ENCODE data around the gene CLASP1.
"Not testable (repeated sequence)": the region's sequence is repeated elsewhere in the genome, so short reads cannot be mapped to it uniquely, and the experiment has no call there.

The CLASP1 gene

DNA sequence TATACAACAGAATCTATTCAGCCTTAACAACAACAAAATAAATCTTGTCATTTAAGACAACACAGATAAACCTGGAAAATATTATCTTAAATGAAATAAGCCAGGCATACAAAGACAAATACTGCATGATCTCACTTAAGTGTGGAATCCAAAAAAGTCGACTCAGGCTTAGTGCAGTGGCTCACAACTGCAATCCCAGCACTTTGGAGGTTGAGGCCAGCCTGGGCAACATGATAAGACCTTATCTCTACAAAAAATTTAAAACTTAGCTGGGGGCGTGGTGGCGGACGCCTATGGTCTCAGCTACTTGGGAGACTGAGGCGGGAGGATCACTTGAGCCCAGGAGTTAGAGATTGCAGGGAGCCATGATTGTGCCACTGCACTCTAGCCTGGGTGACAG lies 193.8 kb downstream of the CLASP1 start:
- no peak overlapping the region for H3K27ac ChIP-seq
- H3K4me3 ChIP-seq, result no peak overlapping the region
- TF ChIP-seq, protein P1, sequence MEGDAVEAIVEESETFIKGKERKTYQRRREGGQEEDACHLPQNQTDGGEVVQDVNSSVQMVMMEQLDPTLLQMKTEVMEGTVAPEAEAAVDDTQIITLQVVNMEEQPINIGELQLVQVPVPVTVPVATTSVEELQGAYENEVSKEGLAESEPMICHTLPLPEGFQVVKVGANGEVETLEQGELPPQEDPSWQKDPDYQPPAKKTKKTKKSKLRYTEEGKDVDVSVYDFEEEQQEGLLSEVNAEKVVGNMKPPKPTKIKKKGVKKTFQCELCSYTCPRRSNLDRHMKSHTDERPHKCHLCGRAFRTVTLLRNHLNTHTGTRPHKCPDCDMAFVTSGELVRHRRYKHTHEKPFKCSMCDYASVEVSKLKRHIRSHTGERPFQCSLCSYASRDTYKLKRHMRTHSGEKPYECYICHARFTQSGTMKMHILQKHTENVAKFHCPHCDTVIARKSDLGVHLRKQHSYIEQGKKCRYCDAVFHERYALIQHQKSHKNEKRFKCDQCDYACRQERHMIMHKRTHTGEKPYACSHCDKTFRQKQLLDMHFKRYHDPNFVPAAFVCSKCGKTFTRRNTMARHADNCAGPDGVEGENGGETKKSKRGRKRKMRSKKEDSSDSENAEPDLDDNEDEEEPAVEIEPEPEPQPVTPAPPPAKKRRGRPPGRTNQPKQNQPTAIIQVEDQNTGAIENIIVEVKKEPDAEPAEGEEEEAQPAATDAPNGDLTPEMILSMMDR (IDR thresholded peaks at IDR 0.05), result no peak
- DNase-seq (ENCODE audit: low spot score), result no peak

DNA sequence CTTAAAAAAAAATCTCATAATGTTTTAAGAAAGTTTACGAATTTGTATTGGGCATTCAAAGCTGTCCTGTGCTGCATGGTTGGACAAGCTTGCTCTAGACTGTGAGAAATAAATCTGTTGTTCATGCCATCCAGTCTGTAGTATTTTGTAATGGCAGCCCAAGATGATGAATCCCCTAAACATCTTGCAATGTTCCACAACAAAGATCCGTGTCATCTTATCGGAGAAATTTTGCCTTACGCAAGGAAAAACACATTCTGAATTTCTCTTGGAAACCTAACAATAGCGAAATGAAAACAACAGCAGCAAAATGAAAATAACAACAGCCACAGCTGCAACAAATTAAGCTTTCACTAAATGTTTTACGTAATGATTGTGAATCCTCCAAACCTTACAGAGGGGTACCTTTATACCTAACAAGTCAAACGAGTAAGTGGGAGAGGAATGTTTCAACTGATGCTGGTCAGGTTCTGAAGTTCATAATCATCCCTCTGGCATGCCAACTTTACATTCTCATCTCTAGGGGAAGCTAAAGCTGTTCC lies 194.6 kb downstream of the CLASP1 start:
- TF ChIP-seq, protein P1 (IDR thresholded peaks at IDR 0.05), result no peak
- no peak for DNase-seq (ENCODE audit: low spot score)
- no peak overlapping the region for H3K4me3 ChIP-seq
- H3K27ac ChIP-seq, result no peak overlapping the region

DNA sequence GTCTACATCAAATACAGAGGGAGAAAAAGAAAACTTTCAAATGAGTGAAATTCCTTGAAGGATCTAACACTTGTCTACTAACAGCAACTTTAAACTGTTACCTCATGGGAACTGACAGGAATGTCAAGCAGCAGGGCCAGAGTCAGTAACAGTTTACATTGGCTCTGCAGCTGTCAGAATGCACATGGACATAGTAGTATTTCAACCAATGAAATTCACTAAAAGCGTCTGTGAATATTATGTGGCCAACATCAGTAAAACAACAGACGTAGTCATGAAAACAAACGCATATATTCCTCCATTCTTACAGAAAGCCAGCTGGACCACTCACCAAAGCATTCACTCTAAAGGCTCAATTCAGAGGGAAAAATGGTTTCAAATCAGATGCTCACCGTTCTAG lies 197.9 kb downstream of the CLASP1 start:
- TF ChIP-seq, protein P1 (IDR thresholded peaks at IDR 0.05), result no peak
- no peak overlapping the region for H3K27ac ChIP-seq
- no peak overlapping the region for H3K4me3 ChIP-seq
- DNase-seq (ENCODE audit: low spot score), result no peak

DNA sequence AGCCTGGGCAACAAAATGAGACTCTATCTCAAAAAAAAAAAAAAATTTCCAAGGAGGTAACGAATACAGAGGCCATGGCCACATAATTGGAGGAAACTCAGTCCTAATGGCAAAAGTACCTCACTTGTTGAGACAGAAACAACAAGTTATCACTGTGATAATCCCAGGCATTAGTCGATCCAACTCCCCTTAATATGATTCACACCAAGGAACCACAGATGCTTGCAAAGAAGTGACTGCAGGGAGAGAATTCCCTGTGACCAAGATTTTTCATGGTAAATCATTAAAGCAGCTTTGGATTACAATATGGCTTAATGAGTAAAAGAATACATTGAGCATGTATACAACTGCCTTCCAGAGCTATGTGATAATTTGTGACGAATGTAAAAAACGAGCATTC lies 199.0 kb downstream of the CLASP1 start:
- Histone ChIP-seq H3K27ac (no peak overlapping the region), H3K4me3 (no peak overlapping the region)
- no peak for DNase-seq (ENCODE audit: low spot score)
- TF ChIP-seq, protein P1 (IDR thresholded peaks at IDR 0.05), result no peak

DNA sequence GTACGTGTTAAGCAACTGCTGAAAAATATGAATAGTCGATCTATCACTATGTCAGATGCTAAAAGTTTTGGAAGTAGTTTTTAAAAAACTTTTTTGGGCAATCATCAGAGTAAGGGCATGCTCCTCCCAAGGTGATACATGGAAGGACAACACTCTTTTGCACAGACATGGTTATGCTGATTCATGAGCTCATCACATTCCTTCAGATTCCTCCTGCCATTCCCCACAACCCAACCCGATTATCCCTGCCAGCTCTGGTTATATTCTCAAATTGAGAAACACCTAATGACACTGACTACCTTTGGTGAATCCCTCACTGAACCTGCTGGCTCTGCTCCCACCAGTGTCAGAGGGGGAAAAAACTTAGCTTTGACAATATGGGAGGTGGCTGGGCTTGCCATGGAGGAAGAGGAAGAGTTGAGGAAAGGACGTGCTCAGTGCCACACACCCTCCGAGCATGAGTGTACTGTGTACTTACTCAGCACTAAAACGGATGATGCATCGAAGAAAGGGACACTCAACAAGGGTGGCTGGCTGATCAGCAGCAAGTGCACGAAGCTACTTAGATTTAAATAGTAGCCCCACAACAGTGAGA lies 202.5 kb downstream of the CLASP1 start:
- TF ChIP-seq, protein P1 (IDR thresholded peaks at IDR 0.05), result no peak

DNA sequence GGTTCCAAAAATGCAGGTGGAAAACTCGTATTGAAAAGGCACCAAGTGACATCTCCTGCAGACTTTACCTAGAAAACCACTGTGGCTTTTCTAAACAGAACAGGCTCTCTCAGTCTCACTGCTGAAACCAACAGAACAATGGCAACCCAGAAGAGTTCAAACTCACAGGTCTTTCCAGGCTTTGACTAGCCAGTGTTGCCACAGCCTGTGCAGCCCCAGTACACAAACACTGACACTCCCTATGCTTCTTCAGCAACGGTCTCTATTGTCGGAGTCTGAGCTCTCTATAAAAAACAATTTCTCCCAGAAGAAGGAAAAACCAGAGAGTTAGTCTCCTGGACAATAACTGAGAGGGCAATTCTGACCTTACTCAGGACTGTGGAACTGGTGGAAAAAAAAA lies 206.4 kb downstream of the CLASP1 start:
- no peak for DNase-seq (ENCODE audit: low spot score)
- Histone ChIP-seq H3K4me3 (no peak overlapping the region), H3K27ac (no peak overlapping the region)
- TF ChIP-seq, protein P1 (IDR thresholded peaks at IDR 0.05), result no peak

More for the DNA sequence above, 202.5 kb downstream of the CLASP1 start:
- Histone ChIP-seq H3K4me3 (no peak overlapping the region), H3K27ac (no peak overlapping the region)
- DNase-seq (ENCODE audit: low spot score), result no peak

DNA sequence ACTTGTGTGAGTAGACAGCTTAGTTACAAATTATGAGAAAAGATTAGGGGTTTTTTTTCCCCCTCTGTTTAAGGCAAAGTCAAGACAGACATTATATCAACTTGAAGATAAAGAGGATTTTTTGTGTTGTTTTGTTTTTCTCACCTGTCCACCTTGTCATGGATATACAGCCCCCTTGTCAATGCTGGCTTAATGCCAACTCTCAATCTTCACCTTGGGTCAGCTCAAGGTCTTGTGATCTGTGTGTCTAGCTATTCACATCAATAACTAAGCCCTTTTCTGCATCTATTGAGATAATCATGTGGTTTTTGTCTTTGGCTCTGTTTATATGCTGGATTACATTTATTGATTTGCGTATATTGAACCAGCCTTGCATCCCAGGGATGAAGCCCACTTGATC lies 211.0 kb downstream of the CLASP1 start:
- not testable (repeated sequence) for H3K4me3 ChIP-seq; H3K27ac ChIP-seq; DNase-seq (ENCODE audit: low spot score)

Data from coronary artery (tissue), 2 donors.